COR-L47 (cell line): Measurements from ENCODE around the gene MYL11.
A peak's percentile ranks its signal among the peaks of the same experiment; 100 is the strongest.

Source experiments
- DNase-seq: peaks from one replicate; lab custom pipeline; 2025; lab: John Stamatoyannopoulos, UW

The MYL11 gene

DNA sequence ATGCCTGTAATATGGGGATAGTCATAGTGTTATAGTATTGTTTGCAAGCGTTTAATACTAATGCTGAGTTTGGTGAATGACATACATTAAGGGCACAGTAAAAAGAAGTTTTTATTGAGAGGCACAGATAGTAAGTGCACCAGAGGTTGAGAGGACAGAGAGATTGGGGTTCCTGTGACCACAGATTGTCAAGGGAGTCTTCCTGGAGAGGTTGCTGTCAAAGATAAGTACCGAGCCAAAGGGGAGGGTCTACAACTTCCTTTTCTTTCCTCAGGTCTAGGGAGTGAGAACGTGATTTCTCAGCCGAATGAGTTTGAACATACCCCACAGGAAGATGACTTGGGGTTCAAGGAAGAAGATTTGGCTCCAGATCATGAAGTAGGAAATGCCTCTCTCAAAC is 22.5 kb downstream of the MYL11 start:
- DNase-seq = no peak

DNA sequence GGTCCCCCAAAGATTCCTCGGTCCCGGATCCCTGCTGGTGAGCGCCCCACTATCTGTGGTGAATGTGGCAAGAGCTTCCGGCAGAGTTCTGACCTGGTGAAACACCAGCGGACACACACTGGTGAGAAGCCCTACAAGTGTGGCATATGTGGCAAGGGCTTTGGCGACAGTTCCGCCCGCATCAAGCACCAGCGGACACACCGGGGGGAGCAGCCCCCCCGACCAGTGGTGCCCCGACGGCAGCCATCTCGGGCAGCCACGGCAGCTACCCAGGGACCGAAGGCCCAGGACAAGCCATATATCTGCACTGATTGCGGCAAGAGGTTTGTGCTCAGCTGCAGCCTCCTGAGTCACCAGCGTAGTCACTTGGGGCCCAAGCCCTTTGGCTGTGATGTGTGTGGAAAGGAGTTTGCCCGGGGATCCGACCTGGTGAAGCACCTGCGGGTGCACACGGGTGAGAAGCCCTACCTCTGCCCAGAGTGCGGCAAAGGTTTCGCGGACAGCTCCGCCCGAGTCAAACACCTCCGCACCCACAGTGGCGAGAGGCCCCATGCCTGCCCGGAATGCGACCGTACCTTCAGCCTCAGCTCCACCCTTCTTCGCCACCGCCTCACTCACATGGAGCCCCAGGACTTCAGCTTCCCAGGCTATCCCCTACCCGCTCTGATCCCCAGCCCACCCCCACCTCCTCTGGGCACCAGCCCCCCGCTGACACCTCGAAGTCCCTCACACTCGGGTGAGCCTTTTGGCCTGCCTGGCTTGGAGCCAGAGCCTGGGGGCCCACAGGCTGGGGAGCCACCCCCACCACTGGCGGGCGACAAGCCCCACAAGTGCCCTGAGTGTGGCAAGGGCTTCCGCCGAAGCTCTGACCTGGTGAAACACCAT is 23.4 kb downstream of the MYL11 start:
- no peak for DNase-seq

DNA sequence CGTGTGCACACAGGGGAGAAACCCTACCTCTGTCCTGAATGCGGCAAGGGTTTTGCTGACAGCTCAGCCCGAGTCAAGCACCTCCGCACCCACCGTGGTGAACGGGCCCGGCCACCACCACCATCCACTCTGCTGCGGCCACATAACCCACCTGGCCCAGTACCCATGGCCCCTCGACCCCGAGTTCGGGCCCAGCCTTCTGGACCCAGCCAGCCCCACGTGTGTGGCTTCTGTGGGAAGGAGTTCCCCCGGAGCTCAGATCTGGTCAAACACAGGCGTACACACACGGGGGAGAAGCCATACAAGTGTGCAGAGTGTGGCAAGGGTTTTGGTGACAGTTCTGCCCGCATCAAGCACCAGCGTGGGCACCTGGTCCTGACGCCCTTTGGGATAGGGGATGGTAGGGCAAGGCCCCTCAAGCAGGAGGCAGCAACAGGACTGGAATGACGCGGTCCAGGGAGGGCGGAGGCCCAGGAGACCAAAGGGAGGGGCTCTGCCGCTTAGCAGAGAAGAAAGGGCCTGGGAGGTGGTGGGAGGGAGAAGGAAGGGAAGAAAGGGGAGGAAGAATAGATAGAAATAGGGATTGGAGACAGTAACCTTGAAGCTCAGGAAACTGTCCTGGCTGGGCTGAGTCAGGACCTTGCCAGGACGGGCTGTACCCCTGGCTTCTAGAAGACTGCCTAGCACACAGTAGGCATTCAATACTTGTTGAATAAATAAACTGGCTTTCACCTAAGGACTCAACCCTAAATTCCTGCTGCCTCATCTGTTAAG is 24.2 kb downstream of the MYL11 start:
- DNase-seq = no peak

DNA sequence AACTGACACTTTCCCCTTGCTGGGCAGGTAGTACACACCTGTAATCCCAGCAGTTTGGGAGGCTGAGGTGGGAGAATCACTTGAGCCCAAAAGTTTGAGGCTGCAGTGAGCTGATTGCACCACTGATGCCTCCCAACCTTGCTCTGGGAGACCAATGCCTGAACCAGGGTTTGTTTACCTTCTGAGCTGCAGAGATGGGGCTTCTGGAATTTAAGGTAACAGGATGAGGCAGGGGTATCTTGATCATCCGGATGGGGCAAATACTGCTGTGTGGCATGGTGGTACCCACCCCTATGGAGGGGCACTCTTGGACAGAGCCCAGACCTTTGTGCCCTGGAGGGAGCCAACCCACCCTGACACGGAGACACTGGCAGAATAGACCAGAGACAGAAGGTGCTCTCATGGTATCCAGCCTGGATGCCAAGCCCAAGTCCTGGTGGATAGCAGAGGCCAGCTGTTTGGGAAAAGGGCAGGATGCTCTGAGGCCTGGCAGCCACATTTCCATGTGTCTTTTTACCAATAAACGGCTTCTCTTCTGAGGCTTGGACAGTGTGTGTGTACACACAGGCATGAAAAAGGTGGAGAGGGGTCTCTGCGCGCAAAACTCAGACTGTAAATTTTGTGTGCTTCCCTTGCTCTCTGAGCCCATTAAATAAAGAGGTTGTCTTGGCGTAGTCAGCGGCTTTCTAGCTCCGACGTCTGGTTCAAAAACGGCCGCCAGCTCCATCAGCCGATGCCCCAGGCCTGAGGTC is 25.0 kb downstream of the MYL11 start:
- DNase-seq = no peak

DNA sequence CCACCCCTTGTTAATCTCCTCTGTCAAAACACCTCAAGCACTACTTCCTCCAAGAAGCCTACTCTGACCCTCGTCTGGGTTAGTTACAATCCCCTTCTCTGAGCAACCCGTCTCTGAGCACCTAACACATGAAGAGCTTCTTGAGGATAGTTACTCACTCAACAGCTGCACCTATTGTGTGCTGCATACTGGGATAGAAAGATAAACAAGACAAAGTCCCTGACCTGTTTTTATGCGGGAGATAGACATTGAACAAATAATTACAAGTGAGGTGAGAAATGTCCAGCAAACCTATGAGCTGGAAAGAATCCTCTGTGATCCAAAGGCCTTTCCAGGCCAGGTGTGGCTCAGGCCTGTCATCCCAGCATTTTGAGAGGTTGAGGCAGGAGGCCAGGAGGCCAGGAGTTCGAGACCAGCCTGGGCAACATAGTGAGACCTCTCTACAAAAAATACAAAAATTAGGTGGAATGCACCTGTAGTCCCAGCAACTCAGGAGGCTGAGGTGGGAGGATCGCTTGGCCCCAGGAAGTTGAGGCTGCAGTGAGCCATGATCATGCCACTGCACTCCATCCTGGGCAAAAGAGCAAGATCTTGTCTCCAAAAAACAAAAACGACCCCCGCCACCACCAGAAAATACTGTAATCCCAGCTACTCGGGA is 27.3 kb downstream of the MYL11 start:
- DNase-seq = no peak

DNA sequence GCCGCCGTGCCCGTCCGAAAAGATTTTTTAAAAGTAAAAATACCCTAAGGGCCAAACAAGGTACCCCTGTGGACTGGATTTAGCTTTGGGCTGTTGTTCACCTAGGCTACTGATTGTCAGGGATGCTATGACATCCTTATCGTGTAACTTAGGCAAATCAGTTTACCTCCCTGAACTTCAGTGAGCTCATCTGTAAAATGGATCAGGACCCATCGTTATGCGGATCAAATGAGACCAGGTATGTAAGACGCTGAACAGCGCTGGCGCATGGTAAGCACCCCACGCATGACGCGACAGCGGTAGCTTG is 32.1 kb downstream of the MYL11 start:
- DNase-seq = no peak

DNA sequence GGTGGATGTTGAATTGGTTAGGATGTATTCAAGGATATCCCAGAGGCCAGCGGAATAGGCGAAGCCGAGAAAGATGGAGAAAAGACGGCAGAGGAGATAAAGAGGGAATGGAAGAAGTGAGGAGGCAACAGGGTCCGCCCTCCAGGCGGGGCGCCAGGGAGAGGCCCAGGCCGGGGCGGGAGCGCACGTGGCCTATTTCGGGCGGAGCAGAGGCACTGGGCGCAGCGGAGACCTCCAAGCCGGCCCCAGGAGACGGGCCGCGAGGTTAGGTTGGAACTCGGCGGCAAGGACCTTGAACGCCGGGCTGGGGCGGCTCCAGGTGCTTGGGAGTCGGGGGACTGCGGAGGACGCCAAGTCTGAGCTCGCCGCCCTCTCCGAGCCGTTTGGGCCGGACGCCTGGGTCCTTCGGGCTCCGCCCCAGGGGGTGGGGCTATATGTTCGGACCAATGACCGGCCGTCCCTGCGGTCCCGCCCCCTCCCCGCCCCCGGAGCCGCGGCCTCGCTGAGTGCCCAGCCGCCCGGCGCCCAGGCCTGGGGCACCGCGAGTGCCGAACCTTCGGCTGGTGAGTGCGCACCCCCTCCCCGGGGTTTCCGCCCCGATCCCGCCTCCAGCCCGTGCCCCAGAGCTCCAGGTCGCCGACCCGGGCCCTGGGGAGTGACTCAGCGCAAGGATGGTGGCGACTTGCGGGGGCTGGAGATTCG is 32.7 kb downstream of the MYL11 start, which contains the start of gene ZNF771:
Gene ZNF771 (plus strand): TSS at position 505 of the 702 bp plus-strand sequence. CDS start 448 bp downstream, outside the sequence.
- DNase-seq = peak; percentile 90

DNA sequence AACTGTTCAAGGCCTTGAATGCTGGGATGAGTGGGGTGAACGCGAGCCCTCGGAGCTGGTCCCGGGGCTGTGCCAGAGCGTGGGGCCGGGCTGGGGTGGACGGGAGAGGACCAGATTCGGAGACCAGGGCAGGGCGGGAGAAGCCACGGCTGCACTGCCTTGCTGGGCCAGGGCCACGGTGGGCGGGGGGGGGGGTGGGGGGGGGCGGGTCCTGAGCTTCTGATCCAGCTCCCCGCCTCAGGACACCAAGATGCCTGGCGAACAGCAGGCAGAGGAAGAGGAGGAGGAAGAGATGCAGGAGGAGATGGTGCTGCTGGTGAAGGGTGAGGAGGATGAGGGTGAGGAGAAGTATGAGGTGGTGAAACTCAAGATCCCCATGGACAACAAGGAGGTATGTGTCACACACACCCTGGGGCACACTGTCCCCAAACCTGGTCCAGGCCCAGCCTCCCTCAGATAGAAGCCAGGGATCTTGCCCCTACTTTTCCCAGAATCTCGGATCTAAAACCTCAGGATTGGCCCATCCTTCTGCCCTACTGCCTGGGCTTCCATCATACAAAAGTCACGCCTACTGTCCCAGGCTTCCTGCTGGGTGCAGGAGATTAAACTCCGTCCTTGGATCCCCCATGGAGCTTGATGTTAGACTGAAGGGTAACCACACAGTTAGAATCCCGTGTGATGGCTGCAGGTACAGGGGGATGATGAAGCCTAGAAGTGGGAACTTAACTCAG is 33.4 kb downstream of the MYL11 start:
- DNase-seq = no peak

DNA sequence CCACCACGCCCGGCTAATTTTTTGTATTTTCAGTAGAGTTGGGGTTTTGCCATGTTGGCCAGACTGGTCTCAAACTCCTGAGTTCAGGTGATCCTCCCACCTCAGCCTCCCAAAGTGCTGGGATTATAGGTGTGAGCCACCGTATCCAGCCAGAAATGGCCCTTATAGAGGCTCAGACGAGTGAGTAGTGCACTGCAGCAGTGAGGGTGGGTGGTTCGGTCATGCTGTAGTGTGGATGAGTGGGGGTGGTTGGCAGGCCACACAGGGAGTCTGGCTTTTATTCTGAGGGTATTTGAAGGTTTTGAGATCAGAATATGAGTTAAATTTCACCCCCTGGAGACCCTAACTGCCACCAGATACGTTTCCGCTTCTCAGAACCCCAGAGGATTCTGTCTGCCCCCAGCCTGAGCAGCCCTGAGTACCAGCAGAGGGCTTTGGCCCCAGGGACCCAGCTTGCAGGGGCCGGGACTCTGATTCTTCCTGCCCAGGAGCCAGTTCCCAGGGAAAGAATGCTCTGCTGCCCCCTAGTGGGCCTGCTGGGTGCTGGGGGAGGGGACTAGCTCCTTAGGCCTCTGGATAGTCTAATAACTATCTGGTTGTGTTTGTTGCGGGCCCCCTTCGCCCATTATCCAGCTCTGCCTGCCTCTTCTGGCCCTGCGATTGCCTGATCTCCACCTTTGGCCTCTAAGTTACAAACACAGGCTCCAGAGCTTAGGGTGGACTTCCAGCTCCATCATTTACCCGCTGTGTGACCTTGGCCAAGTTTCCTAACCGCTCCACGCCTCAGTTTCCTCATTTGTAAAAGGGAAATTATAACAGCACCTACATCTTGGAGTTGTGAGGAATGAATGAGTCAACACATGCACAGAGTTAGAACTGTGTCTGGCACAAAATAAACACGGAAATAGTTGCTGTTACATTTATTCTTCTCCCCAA is 34.8 kb downstream of the MYL11 start:
- DNase-seq = peak; percentile 73

DNA sequence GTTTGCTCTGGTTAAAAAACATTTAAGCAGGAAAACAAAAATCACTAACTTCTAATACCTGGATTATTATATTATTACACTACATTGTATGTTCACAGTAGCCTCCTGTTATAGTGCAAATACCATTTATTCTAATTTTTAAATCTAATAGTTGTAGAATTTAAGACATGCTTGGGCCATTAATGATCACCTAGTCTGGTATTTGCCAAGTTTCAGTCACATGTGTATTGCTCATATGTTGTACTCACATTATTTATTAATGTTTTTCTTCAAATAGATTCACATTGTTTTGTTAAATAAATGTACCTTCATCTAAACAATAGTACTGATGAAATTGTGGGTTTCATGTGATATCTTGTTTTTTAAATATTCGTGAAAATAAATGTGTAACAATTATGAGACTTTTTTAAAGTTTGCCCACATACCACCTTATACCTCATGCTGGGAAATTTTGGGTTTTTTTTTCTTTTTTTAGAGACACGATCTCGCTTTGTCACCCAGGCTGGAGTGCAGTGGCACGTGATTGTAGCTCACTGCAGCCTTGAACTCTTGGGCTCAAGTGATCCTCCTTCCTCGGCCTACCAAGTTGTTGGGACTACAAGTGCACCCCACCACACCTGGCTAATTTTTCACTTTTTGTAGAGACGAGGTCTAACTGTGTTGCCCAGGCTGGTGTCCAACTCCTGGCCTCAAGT is 38.7 kb downstream of the MYL11 start:
- no peak for DNase-seq

DNA sequence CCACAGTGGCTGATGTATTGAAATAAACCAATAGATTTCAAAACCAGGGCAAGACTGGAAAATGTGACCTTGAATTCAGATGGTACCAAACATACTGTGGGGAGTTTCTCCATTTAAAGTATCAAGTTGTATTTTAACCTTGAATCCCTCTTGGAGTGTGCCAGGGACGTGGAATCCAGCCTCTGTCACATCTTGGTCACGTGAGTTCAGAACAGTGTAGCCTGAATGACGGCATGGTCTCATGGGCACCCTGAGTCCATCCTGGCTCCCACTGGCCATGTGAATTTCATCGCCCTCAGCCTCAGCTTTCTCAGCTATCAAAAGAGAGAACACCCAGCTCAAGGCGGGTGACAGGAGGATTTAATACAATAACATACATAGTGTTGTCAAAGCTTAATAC is 39.6 kb downstream of the MYL11 start:
- DNase-seq = no peak

DNA sequence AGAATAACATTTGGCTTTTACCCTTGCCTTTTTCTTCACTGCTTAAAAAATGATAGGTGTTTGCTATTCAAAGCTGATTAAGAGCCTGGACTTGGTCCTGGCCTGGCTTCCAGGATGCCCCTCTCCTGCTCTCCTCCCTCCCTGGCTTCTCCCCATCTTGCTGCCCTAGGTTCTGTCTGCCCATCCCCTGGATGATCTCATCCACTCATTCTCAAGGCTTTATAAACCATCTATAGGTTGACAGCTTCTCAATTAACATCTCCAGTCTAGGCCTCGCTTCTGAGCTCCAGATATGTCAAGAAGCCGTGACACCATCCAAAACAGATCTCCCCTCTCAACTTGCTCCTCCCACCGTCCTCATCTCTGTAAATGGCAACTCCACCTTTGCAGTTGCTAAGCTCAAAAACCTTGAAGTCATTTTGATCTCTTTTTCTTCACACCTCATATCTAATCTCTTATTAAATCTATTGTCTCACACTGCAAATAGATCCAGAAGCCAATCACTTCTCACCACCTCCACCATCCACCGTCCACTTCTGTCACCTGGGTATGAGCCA is 41.5 kb downstream of the MYL11 start:
- no peak for DNase-seq

DNA sequence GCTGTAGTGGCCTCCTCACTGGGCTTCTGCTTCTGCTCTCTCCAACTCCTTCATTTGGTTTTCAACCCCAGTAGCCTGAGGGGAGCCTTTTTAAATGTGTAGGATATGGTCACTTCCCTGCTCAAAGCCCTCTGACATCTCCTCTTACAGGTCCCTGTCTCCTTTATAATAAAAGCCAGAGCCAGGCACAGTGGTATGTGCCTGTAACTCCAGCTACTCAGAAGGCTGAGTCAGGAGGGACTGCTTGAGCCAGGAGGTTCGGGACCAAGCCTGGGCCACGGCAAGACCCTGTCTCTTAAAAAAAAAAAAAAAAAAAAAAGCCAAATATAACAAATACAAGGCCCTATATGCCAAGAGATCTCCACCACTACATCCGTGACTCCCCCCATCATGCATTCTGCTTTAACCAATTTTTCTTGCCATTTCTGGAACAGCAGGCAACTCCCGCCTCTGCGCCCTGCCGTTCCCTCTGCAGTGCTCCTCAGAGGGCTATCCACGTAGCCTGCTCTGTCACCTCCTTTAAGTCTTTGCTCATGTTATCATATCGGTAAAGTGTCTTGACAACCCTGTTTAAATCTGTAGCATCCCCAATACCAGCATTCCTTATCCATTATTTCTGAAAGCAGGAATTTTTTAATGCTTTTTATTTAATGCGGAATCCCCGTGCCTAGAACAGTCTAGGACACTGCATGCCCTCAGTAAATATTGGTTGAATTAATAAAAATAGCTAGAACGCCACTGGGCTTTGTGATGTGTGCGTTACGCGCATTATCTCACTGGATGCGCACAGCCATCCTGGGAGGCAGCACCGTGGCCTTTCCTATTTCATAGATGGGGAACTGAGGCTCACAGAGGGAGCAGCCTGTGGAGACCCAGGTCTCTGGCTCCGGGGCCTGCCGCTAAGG is 42.3 kb downstream of the MYL11 start:
- no peak for DNase-seq

DNA sequence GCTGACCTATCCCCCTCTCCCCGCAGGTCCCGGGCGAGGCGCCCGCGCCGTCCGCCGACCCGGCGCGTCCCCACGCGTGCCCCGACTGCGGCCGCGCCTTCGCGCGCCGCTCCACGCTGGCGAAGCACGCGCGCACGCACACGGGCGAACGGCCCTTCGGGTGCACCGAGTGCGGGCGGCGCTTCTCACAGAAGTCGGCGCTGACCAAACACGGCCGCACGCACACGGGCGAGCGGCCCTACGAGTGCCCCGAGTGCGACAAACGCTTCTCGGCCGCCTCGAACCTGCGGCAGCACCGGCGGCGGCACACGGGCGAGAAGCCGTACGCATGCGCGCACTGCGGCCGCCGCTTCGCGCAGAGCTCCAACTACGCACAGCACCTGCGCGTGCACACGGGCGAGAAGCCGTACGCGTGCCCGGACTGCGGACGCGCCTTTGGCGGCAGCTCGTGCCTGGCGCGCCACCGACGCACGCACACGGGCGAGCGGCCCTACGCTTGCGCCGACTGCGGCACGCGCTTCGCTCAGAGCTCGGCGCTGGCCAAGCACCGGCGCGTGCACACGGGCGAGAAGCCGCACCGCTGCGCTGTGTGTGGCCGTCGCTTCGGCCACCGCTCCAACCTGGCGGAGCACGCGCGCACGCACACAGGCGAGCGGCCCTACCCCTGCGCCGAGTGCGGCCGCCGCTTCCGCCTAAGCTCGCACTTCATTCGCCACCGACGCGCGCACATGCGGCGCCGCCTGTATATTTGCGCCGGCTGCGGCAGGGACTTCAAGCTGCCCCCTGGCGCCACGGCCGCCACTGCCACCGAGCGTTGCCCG is 43.1 kb downstream of the MYL11 start:
- DNase-seq = peak; percentile 96

DNA sequence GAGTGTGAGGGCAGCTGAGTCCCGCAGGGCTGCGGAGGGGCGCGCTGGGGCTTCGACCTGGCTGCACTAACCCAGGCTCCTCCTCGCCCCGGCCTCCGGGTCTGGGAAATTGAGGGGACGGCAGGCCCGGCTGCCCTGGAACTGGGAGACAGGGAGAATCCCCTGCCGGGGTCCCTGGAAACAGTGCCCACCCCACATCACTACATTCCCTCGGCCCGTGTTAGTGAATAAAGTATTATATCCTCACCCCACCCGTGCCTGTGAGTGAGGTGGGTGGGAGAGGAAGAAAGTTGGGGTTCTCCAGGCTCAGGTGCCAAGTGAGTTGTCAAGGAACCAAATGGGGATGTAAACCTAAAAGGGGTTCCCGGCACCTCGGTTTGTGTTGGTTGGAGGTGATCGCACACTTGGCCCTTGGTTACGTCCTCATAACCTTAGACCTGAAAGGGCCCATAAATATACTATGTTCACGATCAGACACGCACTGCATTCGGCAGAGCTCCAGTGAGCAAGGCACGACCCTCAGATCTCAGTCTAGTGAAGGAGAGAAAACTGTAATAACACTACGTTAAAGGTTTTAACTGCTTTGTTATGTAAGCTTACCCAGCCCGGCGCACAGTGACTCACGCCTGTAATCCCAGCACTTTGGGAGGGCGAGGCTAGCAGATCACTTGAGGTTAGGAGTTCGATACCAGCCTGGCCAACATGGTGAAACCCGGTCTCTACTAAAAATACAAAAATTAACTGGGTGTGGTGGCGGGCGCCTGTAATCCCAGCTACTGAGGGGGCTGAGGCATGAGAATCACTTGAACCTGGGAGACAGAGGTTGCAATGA is 44.0 kb downstream of the MYL11 start:
- no peak for DNase-seq

DNA sequence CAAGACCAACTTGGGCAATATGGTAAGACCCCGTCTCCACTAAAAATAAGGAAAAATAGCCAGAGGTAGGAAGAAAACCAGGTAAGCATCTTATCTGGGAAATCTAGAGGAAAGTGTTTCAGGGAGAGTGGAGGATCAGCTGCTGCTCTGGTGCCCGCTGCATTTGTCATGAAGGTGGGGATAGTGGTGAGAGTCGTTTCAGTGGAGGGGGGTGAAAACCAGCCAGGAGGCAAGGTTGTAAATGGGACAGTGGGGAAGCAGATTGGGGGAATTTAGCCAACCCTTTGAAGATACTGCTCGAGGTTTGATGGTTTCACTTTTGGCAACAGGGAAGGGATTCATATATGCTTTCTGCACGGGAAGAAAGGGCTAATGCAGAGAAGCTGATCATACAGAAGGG is 46.4 kb downstream of the MYL11 start:
- DNase-seq = no peak
